Prostate gland (tissue), 2 donors: ENCODE data around the gene CENPP.

Source experiments
- CTCF ChIP-seq, 4 experiments: fragments of 200-600 bp in 2 of 4; fragments of 450-650 bp in 2 of 4; sonication (generic) in 2 of 4; IDR thresholded peaks; 1 replicate in 3 of 4; 2 replicates in 1 of 4; pipeline ENCODE4 v1.5.1; 2016 to 2019; ENCODE audit warnings: antibody characterized with exemption in 4 of 4, mild to moderate bottlenecking in 2 of 4, moderate library complexity in 2 of 4
- POLR2A ChIP-seq: fragments of 450-650 bp; IDR thresholded peaks from one replicate; pipeline ENCODE4 v1.6.1; 2016; ENCODE audit warnings: antibody characterized with exemption, mild to moderate bottlenecking
- POLR2AphosphoS5 ChIP-seq: sonication (generic); formaldehyde crosslinking; IDR thresholded peaks from one replicate; pipeline ENCODE4 v1.6.1; 2017; ENCODE audit warnings: antibody characterized with exemption

GRCh38 chr9:92494856-92495255, 169.1 kb downstream of the CENPP start:
- no peak for TF ChIP-seq CTCF (IDR thresholded peaks at IDR 0.05)
- TF ChIP-seq POLR2A = no peak
- TF ChIP-seq POLR2AphosphoS5 = no peak
